ENCODE measurements around the gene KBTBD8. TPM values are rescaled to one million over a fixed set of nuclear protein-coding genes. Genes with fewer than 3 reads are reported as not detected.

The KBTBD8 gene
- total RNA-seq, 1 experiment from 2014 or later: 2.0 TPM

DNA sequence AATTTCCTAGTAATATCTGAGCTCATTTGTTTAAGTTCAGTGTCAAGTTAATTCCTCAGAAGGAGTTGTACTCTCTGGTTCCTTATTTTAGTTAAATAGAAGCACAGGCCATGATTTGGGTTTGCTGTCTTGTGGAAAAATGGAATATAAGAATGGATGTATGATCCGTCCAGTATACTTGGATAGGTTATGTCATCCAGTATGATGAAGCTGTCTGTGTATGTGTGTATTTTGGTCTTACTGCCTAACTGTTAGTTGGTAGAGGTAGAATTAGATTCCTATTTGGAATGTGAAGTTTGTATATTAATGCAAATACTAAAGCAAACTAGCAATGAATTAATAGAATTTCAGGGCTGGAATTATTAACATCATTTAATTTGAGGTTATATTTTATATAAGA lies 7.9 kb downstream of the KBTBD8 start:
- H3K27ac ChIP-seq (ENCODE audit: low read depth, low read length, poor library complexity, severe bottlenecking): no peak overlapping the region
- no peaks in the 10 kb centered on the region for H3K27me3 ChIP-seq (replicated peaks; ENCODE audit: insufficient read depth, low read depth, low read length, poor library complexity)
- no peaks in the 10 kb centered on the region for H3K36me3 ChIP-seq (ENCODE audit: insufficient read depth, low read length, poor library complexity, severe bottlenecking)
- BruUV-seq (replicated peaks): no TSS peak
- intact Hi-C loops (cut with micrococcal nuclease; ENCODE audit: unreplicated experiment): no loop called here
- TF ChIP-seq EZH2 (IDR thresholded peaks at IDR 0.05; ENCODE audit: borderline replicate concordance, low read depth, low read length, poor library complexity, severe bottlenecking) (no peak), CTCF (conservative IDR thresholded peaks at IDR 0.05; ENCODE audit: low read depth, low read length) (no peak)
- CTCF ChIA-PET: no interaction called here
- no peak overlapping the region for H3K4me3 ChIP-seq (ENCODE audit: low read depth, low read length, poor library complexity, severe bottlenecking)
- no peaks in the 10 kb centered on the region for H3K4me1 ChIP-seq (ENCODE audit: insufficient read depth, low read length, poor library complexity, severe bottlenecking)
- POLR2A ChIA-PET (ENCODE audit: low non-redundant PET): no interaction called here
- no peak for DNase-seq (ENCODE audit: low spot score)
- no peaks in the 10 kb centered on the region for H3K9me3 ChIP-seq (ENCODE audit: low read depth, low read length, poor library complexity, severe bottlenecking)

- H3K4me3 ChIP-seq (ENCODE audit: low read depth, low read length, poor library complexity, severe bottlenecking): no peak overlapping the region
- ChIA-PET CTCF (no interaction called here), POLR2A (ENCODE audit: low non-redundant PET) (no interaction called here)
- no peaks in the 10 kb centered on the region for H3K4me1 ChIP-seq (ENCODE audit: insufficient read depth, low read length, poor library complexity, severe bottlenecking)
- intact Hi-C loops (cut with micrococcal nuclease; ENCODE audit: unreplicated experiment): no loop called here
- H3K27me3 ChIP-seq (replicated peaks; ENCODE audit: insufficient read depth, low read depth, low read length, poor library complexity): no peaks in the 10 kb centered on the region
- no peak overlapping the region for H3K27ac ChIP-seq (ENCODE audit: low read depth, low read length, poor library complexity, severe bottlenecking)
- H3K9me3 ChIP-seq (ENCODE audit: low read depth, low read length, poor library complexity, severe bottlenecking): no peaks in the 10 kb centered on the region
- BruUV-seq (replicated peaks): no TSS peak
- H3K36me3 ChIP-seq (ENCODE audit: insufficient read depth, low read length, poor library complexity, severe bottlenecking): no peaks in the 10 kb centered on the region
- TF ChIP-seq EZH2 (IDR thresholded peaks at IDR 0.05; ENCODE audit: borderline replicate concordance, low read depth, low read length, poor library complexity, severe bottlenecking) (no peak), CTCF (conservative IDR thresholded peaks at IDR 0.05; ENCODE audit: low read depth, low read length) (no peak)
- no peak for DNase-seq (ENCODE audit: low spot score)
These were observed 8.4 kb downstream of the KBTBD8 start for GRCh38 chr3:67006460-67006859.

- H3K27me3 ChIP-seq (replicated peaks; ENCODE audit: insufficient read depth, low read depth, low read length, poor library complexity): no peaks in the 10 kb centered on the region
These were observed 10.3 kb downstream of the KBTBD8 start for GRCh38 chr3:67008388-67008787.

More at GRCh38 chr3:67008388-67008787, 10.3 kb downstream of the KBTBD8 start:
- ChIA-PET POLR2A (ENCODE audit: low non-redundant PET) (no interaction called here), CTCF (no interaction called here)
- intact Hi-C loops (cut with micrococcal nuclease; ENCODE audit: unreplicated experiment): no loop called here
- Histone ChIP-seq H3K36me3 (ENCODE audit: insufficient read depth, low read length, poor library complexity, severe bottlenecking) (no peaks in the 10 kb centered on the region), H3K4me1 (ENCODE audit: insufficient read depth, low read length, poor library complexity, severe bottlenecking) (no peaks in the 10 kb centered on the region), H3K4me3 (ENCODE audit: low read depth, low read length, poor library complexity, severe bottlenecking) (no peak overlapping the region), H3K9me3 (ENCODE audit: low read depth, low read length, poor library complexity, severe bottlenecking) (no peaks in the 10 kb centered on the region), H3K27ac (ENCODE audit: low read depth, low read length, poor library complexity, severe bottlenecking) (no peak overlapping the region)
- no peak for DNase-seq (ENCODE audit: low spot score)
- TF ChIP-seq CTCF (conservative IDR thresholded peaks at IDR 0.05; ENCODE audit: low read depth, low read length): no peak
- no peak for TF ChIP-seq EZH2 (IDR thresholded peaks at IDR 0.05; ENCODE audit: borderline replicate concordance, low read depth, low read length, poor library complexity, severe bottlenecking)
- no TSS peak for BruUV-seq (replicated peaks)
